PC-9 (cell line): ENCODE data around the gene HSPB8. TPM values are rescaled to one million over a fixed set of nuclear protein-coding genes. Genes with fewer than 3 reads are reported as not detected.
A peak's percentile ranks its signal among the peaks of the same experiment; 100 is the strongest.

Experiments
- Bru-seq: library from RNA; stranded (reverse); fragments of 400-500 nt; gene quantifications from one replicate; lab custom pipeline; 2021; lab: Mats Ljungman, UMichigan
- BruChase-seq, 2 experiments: library from RNA; stranded (reverse); fragments of 400-500 nt; gene quantifications; one replicate each; lab custom pipeline; 2021; lab: Mats Ljungman, UMichigan
- BruUV-seq: library from RNA; stranded (reverse); fragments of 400-500 nt; replicated peaks from 2 replicates; lab custom pipeline; 2021; lab: Mats Ljungman, UMichigan
- CTCF ChIA-PET: fragments of 300-600 bp; sonication (Branson Sonifier 250); formaldehyde crosslinking; loops from one replicate; lab custom pipeline; 2022; ENCODE audit warnings: antibody characterized with exemption; lab: Charles Lee
- POLR2A ChIA-PET: fragments of 300-600 bp; sonication (Branson Sonifier 250); formaldehyde crosslinking; loops from one replicate; lab custom pipeline; 2022; ENCODE audit warnings: antibody characterized with exemption; ENCODE audit not compliant: unreplicated experiment; lab: Charles Lee
- DNase-seq, 2 experiments: peaks; one replicate each; pipeline versions ENCODE4 v3.0.0 to v3.0.0-alpha.2; 2015 to 2022; ENCODE audit warnings: mixed read lengths in 1 of 2
- H2AFZ ChIP-seq: fragments of 200-600 bp; sonication (generic); 2 replicates; pipeline ENCODE4 v1.8.1; 2017; ENCODE audit warnings: antibody characterized with exemption
- H3F3A ChIP-seq: fragments of 200-600 bp; sonication (generic); 2 replicates; pipeline ENCODE4 v1.8.1; 2017; ENCODE audit warnings: antibody characterized with exemption, mild to moderate bottlenecking, low read depth; ENCODE audit not compliant: insufficient read depth
- H3K27ac ChIP-seq: fragments of 200-600 bp; sonication (generic); 2 replicates; pipeline ENCODE4 v1.6.1; 2016; ENCODE audit warnings: mixed run types
- H3K27me3 ChIP-seq: fragments of 200-600 bp; sonication (generic); 2 replicates; pipeline ENCODE4 v1.6.1; 2016; ENCODE audit warnings: low read depth, mixed run types; ENCODE audit not compliant: insufficient read depth
- H3K36me3 ChIP-seq: fragments of 200-600 bp; sonication (generic); 2 replicates; pipeline ENCODE4 v1.6.1; 2016; ENCODE audit warnings: low read depth, mixed run types
- H3K4me1 ChIP-seq: fragments of 200-600 bp; sonication (generic); replicated peaks from 2 replicates; pipeline ENCODE4 v1.6.1; 2016; ENCODE audit warnings: mixed run types; ENCODE audit not compliant: insufficient read depth
- H3K4me2 ChIP-seq: fragments of 200-600 bp; sonication (generic); 2 replicates; pipeline ENCODE4 v1.6.1; 2017; ENCODE audit warnings: mixed run types
- H3K4me3 ChIP-seq: fragments of 200-600 bp; sonication (generic); 2 replicates; pipeline ENCODE4 v1.6.1; 2016; ENCODE audit warnings: mixed run types
- H3K79me2 ChIP-seq: fragments of 200-600 bp; sonication (generic); 2 replicates; pipeline ENCODE4 v1.6.1; 2017; ENCODE audit warnings: low read depth, mixed run types
- H3K9me2 ChIP-seq: fragments of 200-600 bp; sonication (generic); 2 replicates; pipeline ENCODE4 v1.8.1; 2017; ENCODE audit warnings: mild to moderate bottlenecking; ENCODE audit not compliant: insufficient read depth
- H3K9me3 ChIP-seq: fragments of 200-600 bp; sonication (generic); 2 replicates; pipeline ENCODE4 v1.8.1; 2016; ENCODE audit warnings: low read depth; ENCODE audit not compliant: insufficient read depth
- H4K20me1 ChIP-seq: fragments of 200-600 bp; sonication (generic); 2 replicates; pipeline ENCODE4 v1.8.1; 2017; ENCODE audit not compliant: insufficient read depth
- EZH2 ChIP-seq: fragments of 200-600 bp; sonication (generic); IDR thresholded peaks from 2 replicates; pipeline ENCODE4 v1.8.0; 2017; ENCODE audit warnings: antibody characterized with exemption, low read depth
- intact Hi-C: fragments of 100-400 bp; cut with micrococcal nuclease; formaldehyde crosslinking; loops from one replicate; pipeline ENCODE4 v1.10.0; 2022; ENCODE audit not compliant: unreplicated experiment
- long read RNA-seq: library from polyadenylated mRNA; stranded (forward); transcript quantifications from one replicate; pipeline ENCODE4 v2.0.0, GENCODE V29; 2022
- total RNA-seq: library from RNA; stranded (reverse); gene quantifications from 2 replicates; pipeline ENCODE4 v1.2.3, GENCODE V29; 2021
- TF ChIP-seq, protein P1 (sequence below): fragments of 200-600 bp; sonication (generic); conservative IDR thresholded peaks from 2 replicates; pipeline ENCODE4 v1.6.1; 2017; ENCODE audit warnings: mixed run types, antibody characterized with exemption, mild to moderate bottlenecking, moderate library complexity

HSPB8 gene, protein sequence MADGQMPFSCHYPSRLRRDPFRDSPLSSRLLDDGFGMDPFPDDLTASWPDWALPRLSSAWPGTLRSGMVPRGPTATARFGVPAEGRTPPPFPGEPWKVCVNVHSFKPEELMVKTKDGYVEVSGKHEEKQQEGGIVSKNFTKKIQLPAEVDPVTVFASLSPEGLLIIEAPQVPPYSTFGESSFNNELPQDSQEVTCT
- total RNA-seq (4.8 and 6.0 TPM in 2 replicates), Bru-seq, nascent RNA (percentile 52 among the genes with signal in this experiment), BruChase-seq, experiment 1, labeled RNA remaining after a 2-hour chase (percentile 62 among the genes with signal in this experiment), BruChase-seq, experiment 2, labeled RNA remaining after a 6-hour chase (percentile 79 among the genes with signal in this experiment)
- long read RNA-seq, transcript HSPB8-201 (3 exons, 2,152 nt) = major isoform, 22 of 26 reads
- long read RNA-seq, partial matches to known transcripts = 0 of 26 reads
- long read RNA-seq, other reads (novel, unspliced or antisense) = 4 of 26 reads

DNA sequence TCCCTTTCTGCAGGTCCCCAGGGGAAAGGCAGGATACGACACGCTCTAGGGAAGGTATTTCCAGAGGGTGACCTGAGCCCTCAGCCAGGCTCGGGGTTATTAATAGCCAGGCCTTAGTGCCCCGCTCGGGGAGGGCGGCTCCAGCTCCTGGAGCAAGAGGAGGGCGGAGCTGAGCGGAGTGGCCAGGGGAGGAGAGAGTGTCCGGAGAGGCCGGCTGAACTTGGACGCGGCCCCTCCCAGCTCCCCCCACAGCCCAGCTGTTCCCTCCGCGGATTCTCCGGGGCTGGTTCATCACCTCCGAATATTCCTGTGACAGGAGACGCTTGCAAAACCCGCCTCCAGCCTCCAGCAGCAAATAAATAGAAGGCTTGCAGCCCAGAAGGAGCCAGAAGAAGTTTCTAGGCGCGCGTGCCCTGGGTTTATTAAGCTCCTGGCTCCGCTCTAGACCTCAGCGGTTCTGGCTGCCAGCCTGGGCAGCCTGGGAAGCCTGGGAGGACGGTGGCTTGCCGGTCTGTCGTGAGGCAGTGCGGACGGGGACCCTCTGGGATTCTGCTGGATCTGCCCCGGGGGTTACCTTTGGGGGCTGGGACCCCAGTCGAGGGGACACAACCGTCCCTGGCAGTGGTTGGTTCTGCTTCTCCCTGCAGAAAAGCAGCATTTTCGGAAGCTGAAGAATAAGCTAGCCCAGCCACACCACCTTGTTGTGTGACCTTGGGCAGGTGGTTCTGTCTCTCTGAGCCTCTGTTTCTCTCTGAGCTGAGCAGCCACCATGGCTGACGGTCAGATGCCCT is at the start of gene HSPB8:
Gene HSPB8, plus strand, starts transcription at position 388 of the 791 bp plus-strand sequence. Its CDS starts 382 bp downstream, at position 770.
- peak within 1 kb of the TSS; percentile 50 for H2AFZ ChIP-seq
- H3F3A ChIP-seq = peaks cover 14% of the 10 kb centered on the region
- H3K27me3 ChIP-seq = no peaks in the 10 kb centered on the region
- no peak for TF ChIP-seq EZH2
- TF ChIP-seq, protein P1, sequence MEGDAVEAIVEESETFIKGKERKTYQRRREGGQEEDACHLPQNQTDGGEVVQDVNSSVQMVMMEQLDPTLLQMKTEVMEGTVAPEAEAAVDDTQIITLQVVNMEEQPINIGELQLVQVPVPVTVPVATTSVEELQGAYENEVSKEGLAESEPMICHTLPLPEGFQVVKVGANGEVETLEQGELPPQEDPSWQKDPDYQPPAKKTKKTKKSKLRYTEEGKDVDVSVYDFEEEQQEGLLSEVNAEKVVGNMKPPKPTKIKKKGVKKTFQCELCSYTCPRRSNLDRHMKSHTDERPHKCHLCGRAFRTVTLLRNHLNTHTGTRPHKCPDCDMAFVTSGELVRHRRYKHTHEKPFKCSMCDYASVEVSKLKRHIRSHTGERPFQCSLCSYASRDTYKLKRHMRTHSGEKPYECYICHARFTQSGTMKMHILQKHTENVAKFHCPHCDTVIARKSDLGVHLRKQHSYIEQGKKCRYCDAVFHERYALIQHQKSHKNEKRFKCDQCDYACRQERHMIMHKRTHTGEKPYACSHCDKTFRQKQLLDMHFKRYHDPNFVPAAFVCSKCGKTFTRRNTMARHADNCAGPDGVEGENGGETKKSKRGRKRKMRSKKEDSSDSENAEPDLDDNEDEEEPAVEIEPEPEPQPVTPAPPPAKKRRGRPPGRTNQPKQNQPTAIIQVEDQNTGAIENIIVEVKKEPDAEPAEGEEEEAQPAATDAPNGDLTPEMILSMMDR = no peak
- DNase-seq = peak; percentile 76 to 88
- peak within 1 kb of the TSS; percentile 51 for H3K4me3 ChIP-seq
- POLR2A ChIA-PET = no interaction called here
- peak within 1 kb of the TSS; percentile 73 for H3K27ac ChIP-seq
- no peaks in the 10 kb centered on the region for H3K9me3 ChIP-seq
- no peaks in the 10 kb centered on the region for H3K9me2 ChIP-seq
- H3K79me2 ChIP-seq = 0 out of 2 replicates have a peak, but pooled peaks cover 3% of the 10 kb centered on the region
- BruUV-seq = TSS peak; percentile 71
- H3K36me3 ChIP-seq = no peaks in the 10 kb centered on the region
- CTCF ChIA-PET = no interaction called here
- H3K4me1 ChIP-seq = peaks cover 37% of the 10 kb centered on the region
- no peaks in the 10 kb centered on the region for H4K20me1 ChIP-seq
- H3K4me2 ChIP-seq = peak within 1 kb of the TSS; percentile 95
- intact Hi-C loops = loop anchor here (1.0 kb wide), 1 partner anchor 7 kb away; no protein-coding TSS in a partner anchor

DNA sequence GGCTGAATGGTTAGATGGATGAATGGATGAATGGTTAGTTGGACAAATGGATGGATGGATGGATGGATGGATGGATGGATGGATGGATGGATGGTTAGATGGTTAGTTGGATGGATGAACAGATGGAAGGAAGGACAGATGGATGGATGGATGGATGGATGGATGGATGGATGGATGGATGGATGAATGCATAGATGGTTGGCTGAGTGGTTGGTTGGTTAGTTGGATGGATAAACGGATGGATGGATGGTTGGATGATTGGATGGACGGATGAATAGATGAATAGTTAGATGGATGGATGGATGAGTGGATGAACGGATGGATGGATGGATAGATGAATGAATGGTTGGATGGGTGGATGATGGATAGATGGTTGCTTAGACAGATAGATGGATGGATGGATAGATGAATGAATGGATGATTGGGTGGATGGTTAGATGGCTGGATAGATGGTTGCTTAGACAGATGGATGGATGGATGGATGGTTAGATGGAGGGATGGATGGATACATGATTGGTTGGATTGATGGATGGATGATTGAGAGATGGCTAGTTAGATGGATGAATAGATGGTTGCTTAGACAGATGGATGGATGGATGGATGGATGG is 48.8 kb upstream of the HSPB8 start:
- no peak overlapping the region for H3K4me2 ChIP-seq
- H3K79me2 ChIP-seq = no peaks in the 10 kb centered on the region
- H2AFZ ChIP-seq = no peak overlapping the region
- H3K27me3 ChIP-seq = no peaks in the 10 kb centered on the region
- TF ChIP-seq, protein P1 = no peak
- no peak for TF ChIP-seq EZH2
- intact Hi-C loops = no loop called here
- H3F3A ChIP-seq = no peaks in the 10 kb centered on the region
- H3K27ac ChIP-seq = no peak overlapping the region
- CTCF ChIA-PET = no interaction called here
- no peaks in the 10 kb centered on the region for H3K9me2 ChIP-seq
- no TSS peak for BruUV-seq
- POLR2A ChIA-PET = no interaction called here
- H3K36me3 ChIP-seq = no peaks in the 10 kb centered on the region
- no peaks in the 10 kb centered on the region for H3K4me1 ChIP-seq
- H3K4me3 ChIP-seq = no peak overlapping the region
- DNase-seq = no peak
- no peaks in the 10 kb centered on the region; the same call in 1 of the 2 replicates for H4K20me1 ChIP-seq
- no peaks in the 10 kb centered on the region for H3K9me3 ChIP-seq

DNA sequence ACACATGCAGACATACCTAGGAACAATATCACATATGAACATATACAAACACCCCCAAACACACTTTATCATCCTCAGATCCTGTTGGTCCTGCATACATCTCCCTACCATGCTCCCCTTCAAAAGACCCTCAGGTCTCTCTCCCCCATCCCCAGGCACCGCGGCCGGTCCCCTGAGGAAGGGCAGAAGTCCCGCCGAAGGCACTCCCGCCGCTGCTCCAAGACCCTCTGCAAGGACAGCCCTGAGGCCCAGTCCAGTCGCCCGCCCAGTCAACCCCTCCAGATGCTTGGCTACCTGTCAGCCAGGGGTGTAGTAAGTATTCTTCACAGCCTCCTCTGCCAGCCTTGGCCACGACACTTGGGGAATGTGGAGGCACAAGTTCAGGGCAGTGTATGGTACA is 48.2 kb upstream of the HSPB8 start:
- H4K20me1 ChIP-seq = no peaks in the 10 kb centered on the region; the same call in 1 of the 2 replicates
- BruUV-seq = no TSS peak

More for the DNA sequence above, 48.2 kb upstream of the HSPB8 start:
- TF ChIP-seq, protein P1 = no peak
- TF ChIP-seq EZH2 = no peak
- ChIA-PET POLR2A (no interaction called here), CTCF (no interaction called here)
- intact Hi-C loops = no loop called here
- H3K9me3 ChIP-seq = no peaks in the 10 kb centered on the region
- H3K27me3 ChIP-seq = no peaks in the 10 kb centered on the region
- no peaks in the 10 kb centered on the region for H3F3A ChIP-seq
- H3K79me2 ChIP-seq = no peaks in the 10 kb centered on the region
- no peak overlapping the region for H3K4me3 ChIP-seq
- H3K9me2 ChIP-seq = no peaks in the 10 kb centered on the region
- no peak for DNase-seq
- H3K4me1 ChIP-seq = no peaks in the 10 kb centered on the region
- no peak overlapping the region for H3K27ac ChIP-seq
- no peak overlapping the region for H2AFZ ChIP-seq
- H3K4me2 ChIP-seq = no peak overlapping the region
- no peaks in the 10 kb centered on the region for H3K36me3 ChIP-seq
